Measurements from ENCODE around the gene ABHD2. TPM values are rescaled to one million over a fixed set of nuclear protein-coding genes. Genes with fewer than 3 reads are reported as not detected.
"Not testable (repeated sequence)": the region's sequence is repeated elsewhere in the genome, so short reads cannot be mapped to it uniquely, and the experiment has no call there.

The ABHD2 gene
- total RNA-seq, 6 donors from 2014 or later = 84.1 to 230 (median 174) TPM

DNA sequence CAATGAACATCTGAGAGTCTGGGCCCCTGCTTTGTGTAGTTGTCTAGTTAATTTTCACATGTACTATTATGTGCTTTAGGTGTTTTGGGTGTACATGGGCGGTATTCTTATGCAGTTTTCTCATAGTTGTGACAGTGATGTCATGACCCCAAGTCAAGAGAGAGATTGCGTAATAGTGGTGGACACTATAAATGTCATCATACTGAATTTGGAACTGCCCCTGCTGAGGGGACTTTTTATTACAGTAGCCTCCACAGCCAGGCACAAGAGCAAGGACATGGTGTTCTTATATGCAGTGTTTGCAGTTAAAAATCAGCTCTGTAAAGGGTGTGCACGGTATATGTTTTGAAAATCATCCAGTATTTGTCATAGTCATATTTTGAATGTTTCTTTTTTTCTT lies 29.5 kb downstream of the ABHD2 start:
- ATAC-seq (ENCODE audit: low FRiP score in 2 of 2) (no peak), DNase-seq (no peak)
- peaks cover 6 to 71% (median 24%) of the 10 kb centered on the region in 4 donors for H3K36me3 ChIP-seq
- H3K27ac ChIP-seq = peak overlapping the region; percentile 68 to 80 (median 76)
- no peak overlapping the region for H3K4me3 ChIP-seq
- TF ChIP-seq POLR2A (IDR thresholded peaks at IDR 0.05) = no peak
- peak in 1 of 4 donors; percentile 32 for TF ChIP-seq EP300 (IDR thresholded peaks at IDR 0.05)
- H3K27me3 ChIP-seq = no peaks in the 10 kb centered on the region
- no peaks in the 10 kb centered on the region for H3K9me3 ChIP-seq
- H3K4me1 ChIP-seq = peaks cover 36 to 75% (median 50%) of the 10 kb centered on the region in 4 donors
- WGBS, 2 donors = 81 to 82% methylated on average over 3 of the region's 3 CpGs

DNA sequence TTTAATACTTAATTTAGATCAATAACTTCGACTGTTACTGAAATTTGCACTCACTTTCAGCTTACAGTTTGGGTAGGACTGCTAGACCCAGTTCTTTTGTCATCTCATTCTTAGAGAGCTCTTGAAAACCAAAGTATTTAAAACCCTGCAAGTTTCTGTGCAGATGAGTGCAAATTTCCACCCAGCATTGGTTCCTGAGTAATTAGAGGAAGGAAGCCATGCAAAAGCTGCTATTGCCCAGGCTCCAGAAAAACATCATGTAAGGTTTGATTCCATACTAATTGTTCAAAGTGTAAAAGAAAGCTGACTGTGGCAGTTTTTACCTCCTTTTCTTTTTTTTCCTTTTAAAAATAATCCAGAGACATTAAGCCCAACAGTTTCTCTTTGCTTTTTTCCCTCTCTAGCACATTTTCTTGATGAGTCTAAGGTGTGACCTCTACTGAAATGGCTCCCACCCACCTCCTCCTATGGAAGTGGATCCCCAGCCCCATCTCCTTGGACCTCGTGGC lies 30.3 kb downstream of the ABHD2 start:
- peaks cover 6 to 77% (median 27%) of the 10 kb centered on the region in 4 donors for H3K36me3 ChIP-seq
- ATAC-seq (ENCODE audit: low FRiP score in 2 of 2) (no peak), DNase-seq (no peak)
- peaks cover 34 to 70% (median 44%) of the 10 kb centered on the region in 4 donors for H3K4me1 ChIP-seq
- peak overlapping the region; percentile 68 to 80 (median 76) for H3K27ac ChIP-seq
- no peaks in the 10 kb centered on the region for H3K27me3 ChIP-seq
- WGBS, 2 donors = 45 to 65% methylated on average over 2 of the region's 2 CpGs
- TF ChIP-seq POLR2AphosphoS5 (IDR thresholded peaks at IDR 0.05) (no peak), POLR2A (IDR thresholded peaks at IDR 0.05) (no peak), EP300 (IDR thresholded peaks at IDR 0.05) (no peak)
- TF ChIP-seq, protein P1, sequence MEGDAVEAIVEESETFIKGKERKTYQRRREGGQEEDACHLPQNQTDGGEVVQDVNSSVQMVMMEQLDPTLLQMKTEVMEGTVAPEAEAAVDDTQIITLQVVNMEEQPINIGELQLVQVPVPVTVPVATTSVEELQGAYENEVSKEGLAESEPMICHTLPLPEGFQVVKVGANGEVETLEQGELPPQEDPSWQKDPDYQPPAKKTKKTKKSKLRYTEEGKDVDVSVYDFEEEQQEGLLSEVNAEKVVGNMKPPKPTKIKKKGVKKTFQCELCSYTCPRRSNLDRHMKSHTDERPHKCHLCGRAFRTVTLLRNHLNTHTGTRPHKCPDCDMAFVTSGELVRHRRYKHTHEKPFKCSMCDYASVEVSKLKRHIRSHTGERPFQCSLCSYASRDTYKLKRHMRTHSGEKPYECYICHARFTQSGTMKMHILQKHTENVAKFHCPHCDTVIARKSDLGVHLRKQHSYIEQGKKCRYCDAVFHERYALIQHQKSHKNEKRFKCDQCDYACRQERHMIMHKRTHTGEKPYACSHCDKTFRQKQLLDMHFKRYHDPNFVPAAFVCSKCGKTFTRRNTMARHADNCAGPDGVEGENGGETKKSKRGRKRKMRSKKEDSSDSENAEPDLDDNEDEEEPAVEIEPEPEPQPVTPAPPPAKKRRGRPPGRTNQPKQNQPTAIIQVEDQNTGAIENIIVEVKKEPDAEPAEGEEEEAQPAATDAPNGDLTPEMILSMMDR (IDR thresholded peaks at IDR 0.05) = no peak
- no peaks in the 10 kb centered on the region for H3K9me3 ChIP-seq
- H3K4me3 ChIP-seq = no peak overlapping the region

DNA sequence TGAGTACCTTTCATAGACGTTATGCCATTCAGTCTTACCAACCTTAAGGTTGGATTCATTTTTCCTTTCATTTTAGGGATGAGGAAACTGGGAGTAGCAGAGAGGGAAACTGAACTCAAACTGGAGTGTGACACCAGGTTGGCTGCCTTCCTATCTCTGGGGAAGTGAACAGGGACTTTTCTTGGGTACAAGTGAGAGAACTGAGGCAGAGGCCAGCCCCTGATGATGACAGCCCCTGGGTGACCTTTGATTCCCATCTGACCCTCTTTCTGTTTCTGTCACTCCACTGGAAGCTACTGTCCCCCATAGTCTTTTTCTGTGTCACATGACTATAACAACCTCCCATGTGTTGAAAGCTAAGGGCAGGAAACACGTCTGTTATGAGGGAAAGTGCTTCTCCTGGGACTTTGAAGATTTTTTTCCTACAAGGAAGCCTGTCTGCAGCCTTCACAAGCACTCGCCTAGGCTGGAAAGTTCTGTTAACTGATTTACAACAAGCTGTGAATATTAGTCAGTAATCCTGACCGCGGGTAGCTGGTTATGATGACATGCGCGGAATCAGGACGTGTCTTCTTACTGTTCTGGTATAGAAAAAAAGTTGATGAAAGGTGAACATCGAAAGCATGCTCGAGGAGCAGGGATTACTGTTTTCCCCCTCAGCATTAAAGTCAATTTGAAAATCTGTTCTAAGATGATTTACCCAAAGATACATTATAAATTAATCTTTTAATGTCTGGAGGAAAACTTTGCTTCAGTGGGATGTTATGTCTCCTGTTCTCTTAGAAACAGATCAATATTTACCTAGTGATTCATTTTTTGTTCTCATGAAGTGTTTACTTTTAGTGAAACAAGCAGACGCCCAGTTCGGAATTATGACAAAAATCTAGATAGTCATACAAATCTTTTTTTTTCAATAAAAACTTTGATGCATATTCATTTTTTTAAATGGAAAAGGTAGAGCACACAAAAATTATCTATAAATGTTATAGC lies 31.5 kb downstream of the ABHD2 start:
- Histone ChIP-seq H3K27ac (peak overlapping the region; percentile 68 to 80 (median 76)), H3K36me3 (peaks cover 6 to 74% (median 27%) of the 10 kb centered on the region in 4 donors), H3K27me3 (no peaks in the 10 kb centered on the region), H3K4me3 (no peak overlapping the region), H3K9me3 (no peaks in the 10 kb centered on the region), H3K4me1 (peaks cover 25 to 59% (median 44%) of the 10 kb centered on the region in 4 donors)
- 64 to 70% methylated on average over 12 of the region's 12 CpGs for WGBS, 2 donors
- TF ChIP-seq POLR2AphosphoS5 (IDR thresholded peaks at IDR 0.05) = no peak
- peak in 2 of 4 donors; percentile 33 to 45 for TF ChIP-seq EP300 (IDR thresholded peaks at IDR 0.05)
- DNase-seq (no peak), ATAC-seq (ENCODE audit: low FRiP score in 2 of 2) (peak; percentile 28 to 77)

DNA sequence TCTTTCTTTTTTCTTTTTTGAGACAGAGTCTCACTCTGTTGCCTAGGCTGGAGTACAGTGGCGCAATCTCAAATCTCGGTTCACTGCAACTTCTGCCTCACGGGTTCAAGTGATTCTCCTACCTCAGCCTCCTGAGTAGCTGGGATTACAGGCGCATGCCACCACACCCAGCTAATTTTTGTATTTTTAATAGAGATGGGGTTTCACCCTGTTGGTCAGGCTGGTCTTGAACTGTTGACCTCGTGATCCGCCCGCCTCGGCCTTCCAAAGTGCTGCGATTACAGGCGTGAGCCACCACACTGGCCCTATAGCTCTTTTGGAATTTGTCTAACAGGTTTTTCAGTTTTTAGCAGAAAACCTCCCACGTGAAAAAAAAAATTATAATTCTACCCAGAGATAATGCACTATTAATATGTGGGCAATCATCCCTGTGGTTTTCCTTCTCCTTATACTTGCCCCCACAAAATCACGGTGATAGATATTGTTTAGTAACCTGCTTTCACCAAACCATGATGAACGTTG lies 32.3 kb downstream of the ABHD2 start:
- Histone ChIP-seq H3K27ac (peak overlapping the region; percentile 68 to 80 (median 76)), H3K36me3 (peaks cover 6 to 76% (median 27%) of the 10 kb centered on the region in 4 donors)
- ATAC-seq (ENCODE audit: low FRiP score in 2 of 2) = not testable (repeated sequence)

DNA sequence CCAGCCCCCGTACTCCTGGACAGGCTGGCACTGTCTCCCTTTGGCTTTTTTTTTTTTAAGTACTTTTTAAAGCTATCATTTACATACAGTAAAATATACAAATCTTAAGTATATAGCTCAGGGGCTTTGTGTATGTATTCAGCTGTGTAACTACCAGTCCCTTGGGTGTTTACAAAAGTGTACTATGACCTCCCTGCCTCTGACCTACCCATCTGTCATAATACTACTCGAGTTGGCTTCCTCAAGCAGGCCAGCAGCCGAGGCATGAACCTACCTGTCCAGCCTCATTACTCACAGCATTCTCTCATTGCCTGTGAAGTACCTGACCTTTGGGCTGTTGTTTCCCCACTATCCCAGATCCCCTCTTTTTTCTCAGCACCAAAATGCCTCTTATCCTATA lies 33.2 kb downstream of the ABHD2 start:
- peaks cover 18 to 55% (median 36%) of the 10 kb centered on the region in 4 donors for H3K4me1 ChIP-seq
- 64 to 72% methylated on average over 3 of the region's 3 CpGs for WGBS, 2 donors
- peaks cover 6 to 80% (median 24%) of the 10 kb centered on the region in 4 donors for H3K36me3 ChIP-seq
- DNase-seq (peak in 1 of 2 donors; percentile 68), ATAC-seq (ENCODE audit: low FRiP score in 2 of 2) (no peak)
- no peaks in the 10 kb centered on the region for H3K9me3 ChIP-seq
- TF ChIP-seq EP300 (IDR thresholded peaks at IDR 0.05) (peak in 1 of 4 donors; percentile 47), POLR2A (IDR thresholded peaks at IDR 0.05) (no peak)
- no peaks in the 10 kb centered on the region for H3K27me3 ChIP-seq
- peak overlapping the region; percentile 68 to 80 (median 76) for H3K27ac ChIP-seq
- H3K4me3 ChIP-seq = no peak overlapping the region

More for the DNA sequence above, 32.3 kb downstream of the ABHD2 start:
- WGBS, 2 donors = 81 to 82% methylated on average over 13 of the region's 13 CpGs
- peaks cover 19 to 55% (median 41%) of the 10 kb centered on the region in 4 donors for H3K4me1 ChIP-seq
- H3K4me3 ChIP-seq, DNase-seq, H3K27me3 ChIP-seq, H3K9me3 ChIP-seq: not testable (repeated sequence)

DNA sequence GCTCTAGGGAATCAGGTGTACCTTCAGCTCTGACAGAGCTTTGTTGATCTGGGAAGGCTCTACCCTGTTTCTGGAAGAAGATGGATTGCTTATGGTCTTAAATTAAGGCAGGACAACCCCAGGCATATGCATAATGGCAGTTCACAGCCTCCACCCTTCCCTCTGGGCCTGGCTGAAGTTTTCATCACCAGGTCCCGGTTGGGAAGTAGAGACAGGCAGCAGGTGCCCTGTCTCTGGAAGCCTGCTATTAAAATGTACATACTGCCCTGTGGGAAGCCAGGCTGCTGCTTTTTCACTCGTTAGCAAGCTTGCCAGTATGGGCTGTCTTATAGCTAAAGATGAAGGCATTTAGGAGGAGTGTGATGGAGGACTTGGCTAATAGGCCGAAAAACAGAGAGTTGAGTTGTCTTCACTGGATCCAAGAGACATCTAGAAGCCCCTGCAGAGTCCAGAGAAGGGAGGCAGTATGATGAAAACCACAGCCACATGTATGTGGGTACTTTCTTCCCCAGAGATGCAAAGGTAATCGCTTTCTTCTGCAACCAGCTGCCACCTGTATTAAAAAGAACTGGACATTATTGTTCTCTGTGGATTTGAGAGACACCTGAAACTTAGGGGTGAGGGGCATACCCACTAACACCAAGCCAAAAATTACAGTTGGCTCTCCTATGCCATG lies 34.4 kb downstream of the ABHD2 start:
- TF ChIP-seq, protein P1 (IDR thresholded peaks at IDR 0.05) = no peak
- no peak for TF ChIP-seq EP300 (IDR thresholded peaks at IDR 0.05)
- no peak for TF ChIP-seq POLR2AphosphoS5 (IDR thresholded peaks at IDR 0.05)
- TF ChIP-seq POLR2A (IDR thresholded peaks at IDR 0.05) = no peak
- peaks cover 2 to 76% (median 13%) of the 10 kb centered on the region in 4 donors for H3K36me3 ChIP-seq
- H3K27me3 ChIP-seq = no peaks in the 10 kb centered on the region
- no peak for DNase-seq
- peaks cover 15 to 54% (median 31%) of the 10 kb centered on the region in 4 donors for H3K4me1 ChIP-seq
- H3K27ac ChIP-seq = peak overlapping the region in 3 of 4 donors; percentile 38 to 80 (median 75)
- WGBS, 2 donors = 85 to 100% methylated on average over 4 of the region's 4 CpGs
- no peaks in the 10 kb centered on the region for H3K9me3 ChIP-seq
- H3K4me3 ChIP-seq = no peak overlapping the region
- no peak for ATAC-seq (ENCODE audit: low FRiP score in 2 of 2)

Measured in upper lobe of left lung (tissue), 6 donors.